Esophagus muscularis mucosa (tissue), 4 donors: Measurements from ENCODE around the gene SGCE.

Experiments
- EP300 ChIP-seq: sonication (generic); formaldehyde crosslinking; IDR thresholded peaks from one replicate; pipeline ENCODE4 v1.6.1; 2017; ENCODE audit warnings: antibody characterized with exemption
- POLR2A ChIP-seq: fragments of 450-650 bp; IDR thresholded peaks from one replicate; pipeline ENCODE4 v1.6.1; 2017; ENCODE audit warnings: antibody characterized with exemption, moderate library complexity, mild to moderate bottlenecking, low read depth
- TF ChIP-seq, protein P1 (sequence below), 3 experiments: fragments of 200-600 bp in 2 of 3; fragments of 450-650 bp in 1 of 3; sonication (generic) in 2 of 3; IDR thresholded peaks; one replicate each; pipeline ENCODE4 v1.5.1; 2017 to 2019; ENCODE audit warnings: antibody characterized with exemption in 3 of 3, mild to moderate bottlenecking in 2 of 3, moderate library complexity in 1 of 3

DNA sequence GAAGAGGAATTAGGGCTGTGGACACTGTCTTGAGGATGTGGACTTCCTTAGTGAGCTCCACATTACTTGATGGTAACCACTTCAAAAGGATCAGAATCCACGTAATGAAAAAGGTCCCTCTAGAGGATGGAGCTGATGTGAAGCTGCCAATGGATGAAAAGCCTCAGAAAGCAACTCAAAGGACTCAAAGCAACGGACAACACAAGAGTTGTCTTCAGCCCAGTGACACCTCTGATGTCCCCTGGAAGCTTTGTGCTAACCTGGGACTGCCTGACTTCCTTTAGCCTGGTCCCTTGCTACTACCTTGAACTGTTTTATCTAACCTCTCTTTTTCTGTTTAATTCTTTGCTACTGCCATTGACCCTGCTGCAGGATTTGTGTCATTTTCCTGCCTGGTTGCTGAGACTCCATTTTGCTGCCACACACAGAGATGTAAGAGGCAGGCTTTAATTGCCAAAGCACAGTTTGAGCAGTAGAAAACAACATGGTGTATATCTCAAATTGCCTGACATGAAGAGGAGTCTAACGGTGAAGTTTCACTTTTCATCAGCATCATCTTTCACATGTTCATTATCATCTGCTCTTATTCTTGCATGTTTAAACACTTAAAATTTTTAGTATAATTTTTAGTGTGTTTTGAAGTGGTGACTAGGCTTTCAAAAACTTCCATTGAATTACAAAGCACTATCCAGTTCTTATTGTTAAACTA is 11.1 kb upstream of the SGCE start:
- TF ChIP-seq, protein P1, sequence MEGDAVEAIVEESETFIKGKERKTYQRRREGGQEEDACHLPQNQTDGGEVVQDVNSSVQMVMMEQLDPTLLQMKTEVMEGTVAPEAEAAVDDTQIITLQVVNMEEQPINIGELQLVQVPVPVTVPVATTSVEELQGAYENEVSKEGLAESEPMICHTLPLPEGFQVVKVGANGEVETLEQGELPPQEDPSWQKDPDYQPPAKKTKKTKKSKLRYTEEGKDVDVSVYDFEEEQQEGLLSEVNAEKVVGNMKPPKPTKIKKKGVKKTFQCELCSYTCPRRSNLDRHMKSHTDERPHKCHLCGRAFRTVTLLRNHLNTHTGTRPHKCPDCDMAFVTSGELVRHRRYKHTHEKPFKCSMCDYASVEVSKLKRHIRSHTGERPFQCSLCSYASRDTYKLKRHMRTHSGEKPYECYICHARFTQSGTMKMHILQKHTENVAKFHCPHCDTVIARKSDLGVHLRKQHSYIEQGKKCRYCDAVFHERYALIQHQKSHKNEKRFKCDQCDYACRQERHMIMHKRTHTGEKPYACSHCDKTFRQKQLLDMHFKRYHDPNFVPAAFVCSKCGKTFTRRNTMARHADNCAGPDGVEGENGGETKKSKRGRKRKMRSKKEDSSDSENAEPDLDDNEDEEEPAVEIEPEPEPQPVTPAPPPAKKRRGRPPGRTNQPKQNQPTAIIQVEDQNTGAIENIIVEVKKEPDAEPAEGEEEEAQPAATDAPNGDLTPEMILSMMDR (IDR thresholded peaks at IDR 0.05), result no peak
- TF ChIP-seq EP300 (no peak), POLR2A (no peak)
